ENCODE results near the gene SELENON.

Gene SELENON

DNA sequence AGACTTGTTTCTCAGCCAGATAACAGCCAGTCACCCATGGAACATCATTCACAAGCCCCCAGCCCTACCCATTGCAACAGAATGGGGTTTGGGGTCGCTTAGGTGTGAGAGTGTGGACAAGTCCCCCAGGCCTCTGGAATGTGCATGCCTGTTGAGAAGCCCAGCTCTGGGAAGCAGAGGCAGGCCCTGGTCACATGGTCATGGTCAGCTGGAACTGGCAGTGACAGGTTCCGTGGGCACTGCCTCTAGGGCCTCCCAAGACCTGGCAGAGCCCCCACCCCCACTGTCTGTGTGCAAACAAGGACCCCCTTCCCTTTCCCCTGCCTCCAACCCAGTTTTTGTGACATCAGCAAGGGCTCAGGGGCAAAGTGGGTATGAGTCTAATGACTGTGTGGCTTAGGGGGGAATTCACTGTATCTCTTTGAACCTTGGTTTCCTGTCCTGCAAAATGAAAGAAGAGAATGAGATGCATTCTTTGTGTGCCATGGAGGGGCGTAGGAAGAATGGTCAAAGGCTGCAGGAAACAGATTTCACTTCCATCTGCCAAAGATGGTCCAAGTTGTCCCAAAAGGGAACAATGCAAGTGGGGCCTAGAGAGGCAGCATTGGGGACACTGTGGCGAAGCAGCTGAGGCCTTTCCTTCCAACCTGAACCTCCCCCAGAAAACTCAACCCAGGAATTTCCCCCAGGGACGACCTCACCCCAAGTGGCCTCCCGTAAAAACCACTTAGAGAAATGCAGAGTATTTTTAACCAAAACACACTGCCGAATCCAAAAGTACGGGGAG lies 34.7 kb upstream of the SELENON start:
- H3K27ac ChIP-seq = peak overlapping the region; percentile 98
- H3K4me3 ChIP-seq (IDR thresholded peaks at IDR 0.05; ENCODE audit: insufficient read depth, low read depth, low read length) = no peak overlapping the region
- no peaks in the 10 kb centered on the region for H3K36me3 ChIP-seq (ENCODE audit: insufficient read depth)
- no peaks in the 10 kb centered on the region for H3K27me3 ChIP-seq (ENCODE audit: insufficient read depth, low read depth)
- no peaks in the 10 kb centered on the region for H4K20me1 ChIP-seq (ENCODE audit: insufficient read depth)
- H3K4me1 ChIP-seq (ENCODE audit: low read depth, poor library complexity, severe bottlenecking) = peaks cover 59% of the 10 kb centered on the region
- peak overlapping the region; percentile 35; the same call in 1 of the 2 replicates for H2AFZ ChIP-seq (ENCODE audit: low read depth)
- TF ChIP-seq, protein P1, sequence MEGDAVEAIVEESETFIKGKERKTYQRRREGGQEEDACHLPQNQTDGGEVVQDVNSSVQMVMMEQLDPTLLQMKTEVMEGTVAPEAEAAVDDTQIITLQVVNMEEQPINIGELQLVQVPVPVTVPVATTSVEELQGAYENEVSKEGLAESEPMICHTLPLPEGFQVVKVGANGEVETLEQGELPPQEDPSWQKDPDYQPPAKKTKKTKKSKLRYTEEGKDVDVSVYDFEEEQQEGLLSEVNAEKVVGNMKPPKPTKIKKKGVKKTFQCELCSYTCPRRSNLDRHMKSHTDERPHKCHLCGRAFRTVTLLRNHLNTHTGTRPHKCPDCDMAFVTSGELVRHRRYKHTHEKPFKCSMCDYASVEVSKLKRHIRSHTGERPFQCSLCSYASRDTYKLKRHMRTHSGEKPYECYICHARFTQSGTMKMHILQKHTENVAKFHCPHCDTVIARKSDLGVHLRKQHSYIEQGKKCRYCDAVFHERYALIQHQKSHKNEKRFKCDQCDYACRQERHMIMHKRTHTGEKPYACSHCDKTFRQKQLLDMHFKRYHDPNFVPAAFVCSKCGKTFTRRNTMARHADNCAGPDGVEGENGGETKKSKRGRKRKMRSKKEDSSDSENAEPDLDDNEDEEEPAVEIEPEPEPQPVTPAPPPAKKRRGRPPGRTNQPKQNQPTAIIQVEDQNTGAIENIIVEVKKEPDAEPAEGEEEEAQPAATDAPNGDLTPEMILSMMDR (conservative IDR thresholded peaks at IDR 0.05; ENCODE audit: low read depth, low read length) = no peak
- H3K4me2 ChIP-seq = peak overlapping the region; percentile 98
- no peaks in the 10 kb centered on the region for H3K79me2 ChIP-seq (ENCODE audit: insufficient read depth, low read depth)
- H3K9ac ChIP-seq = peak overlapping the region; percentile 61

GRCh38 chr1:25765923-25766589 lies 33.9 kb upstream of the SELENON start:
- Histone ChIP-seq H3K4me3 (IDR thresholded peaks at IDR 0.05; ENCODE audit: insufficient read depth, low read depth, low read length) (no peak overlapping the region), H3K9ac (peak overlapping the region; percentile 61)

GRCh38 chr1:25766721-25767436 lies 33.1 kb upstream of the SELENON start:
- H3K27me3 ChIP-seq (ENCODE audit: insufficient read depth, low read depth) = no peaks in the 10 kb centered on the region
- TF ChIP-seq, protein P1 (conservative IDR thresholded peaks at IDR 0.05; ENCODE audit: low read depth, low read length) = no peak
- H3K4me2 ChIP-seq = peak overlapping the region; percentile 98
- H3K36me3 ChIP-seq (ENCODE audit: insufficient read depth) = no peaks in the 10 kb centered on the region
- H3K4me1 ChIP-seq (ENCODE audit: low read depth, poor library complexity, severe bottlenecking) = peaks cover 74% of the 10 kb centered on the region
- no peaks in the 10 kb centered on the region for H4K20me1 ChIP-seq (ENCODE audit: insufficient read depth)
- no peak overlapping the region for H2AFZ ChIP-seq (ENCODE audit: low read depth)
- H3K27ac ChIP-seq = peak overlapping the region; percentile 98
- no peaks in the 10 kb centered on the region for H3K79me2 ChIP-seq (ENCODE audit: insufficient read depth, low read depth)
- peak overlapping the region; percentile 61 for H3K9ac ChIP-seq
- H3K4me3 ChIP-seq (IDR thresholded peaks at IDR 0.05; ENCODE audit: insufficient read depth, low read depth, low read length) = no peak overlapping the region

More at GRCh38 chr1:25765923-25766589, 33.9 kb upstream of the SELENON start:
- TF ChIP-seq, protein P1 (conservative IDR thresholded peaks at IDR 0.05; ENCODE audit: low read depth, low read length) = no peak
- Histone ChIP-seq H3K4me2 (peak overlapping the region; percentile 98), H4K20me1 (ENCODE audit: insufficient read depth) (no peaks in the 10 kb centered on the region), H3K27ac (peak overlapping the region; percentile 98), H3K4me1 (ENCODE audit: low read depth, poor library complexity, severe bottlenecking) (peaks cover 66% of the 10 kb centered on the region), H3K27me3 (ENCODE audit: insufficient read depth, low read depth) (no peaks in the 10 kb centered on the region), H2AFZ (ENCODE audit: low read depth) (peak overlapping the region; percentile 35; the same call in 1 of the 2 replicates), H3K36me3 (ENCODE audit: insufficient read depth) (no peaks in the 10 kb centered on the region), H3K79me2 (ENCODE audit: insufficient read depth, low read depth) (no peaks in the 10 kb centered on the region)

GRCh38 chr1:25767437-25767770 lies 32.6 kb upstream of the SELENON start:
- Histone ChIP-seq H4K20me1 (ENCODE audit: insufficient read depth) (no peaks in the 10 kb centered on the region), H3K9ac (no peak overlapping the region), H3K36me3 (ENCODE audit: insufficient read depth) (no peaks in the 10 kb centered on the region), H2AFZ (ENCODE audit: low read depth) (no peak overlapping the region), H3K27ac (peak overlapping the region; percentile 66), H3K27me3 (ENCODE audit: insufficient read depth, low read depth) (no peaks in the 10 kb centered on the region), H3K4me2 (no peak overlapping the region), H3K4me3 (IDR thresholded peaks at IDR 0.05; ENCODE audit: insufficient read depth, low read depth, low read length) (no peak overlapping the region), H3K79me2 (ENCODE audit: insufficient read depth, low read depth) (no peaks in the 10 kb centered on the region), H3K4me1 (ENCODE audit: low read depth, poor library complexity, severe bottlenecking) (peaks cover 80% of the 10 kb centered on the region)
- TF ChIP-seq, protein P1 (conservative IDR thresholded peaks at IDR 0.05; ENCODE audit: low read depth, low read length) = no peak

Data from KMS-11 (cell line).